Heart left ventricle (tissue), 16 donors: Measurements from ENCODE around the gene HS6ST1. TPM values are rescaled to one million over a fixed set of nuclear protein-coding genes. Genes with fewer than 3 reads are reported as not detected.

Source experiments
- ATAC-seq, 4 donors: fragments of 200-7000 bp; cut with Tn5 transposase; one replicate each; pipeline ENCODE4 v1.9.1; 2020 to 2022; ENCODE audit warnings: moderate library complexity in 4 of 4, mild to moderate bottlenecking in 3 of 4, moderate number of reproducible peaks in 1 of 4
- DNase-seq, 5 donors: peaks; one replicate each; pipeline ENCODE4 v3.0.0-alpha.2; 2020
- H3K27ac ChIP-seq, 12 donors: fragments of 200-600 bp; sonication (generic) in 4 of 12; one replicate each; pipeline versions ENCODE4 v1.5.0 to v1.8.0; 2016 to 2022; ENCODE audit warnings: mild to moderate bottlenecking in 2 of 12
- H3K27me3 ChIP-seq, 9 donors: fragments of 200-600 bp; sonication (generic) in 2 of 9; one replicate each; pipeline versions ENCODE4 v1.5.1 to v1.8.0; 2016 to 2022; ENCODE audit warnings: mild to moderate bottlenecking in 3 of 9
- H3K36me3 ChIP-seq, 9 donors: fragments of 200-600 bp; sonication (generic) in 2 of 9; one replicate each; pipeline versions ENCODE4 v1.5.0 to v1.8.0; 2018 to 2022; ENCODE audit warnings: mild to moderate bottlenecking in 2 of 9
- H3K4me1 ChIP-seq, 12 donors: fragments of 200-600 bp; sonication (generic) in 4 of 12; one replicate each; pipeline versions ENCODE4 v1.5.0 to v1.8.0; 2016 to 2022; ENCODE audit warnings: mild to moderate bottlenecking in 3 of 12
- H3K4me3 ChIP-seq, 12 donors: fragments of 200-600 bp; sonication (generic) in 4 of 12; one replicate each; pipeline versions ENCODE4 v1.5.0 to v1.8.0; 2017 to 2022; ENCODE audit warnings: mild to moderate bottlenecking in 9 of 12, moderate library complexity in 4 of 12
- H3K9me3 ChIP-seq, 12 donors: fragments of 200-600 bp; sonication (generic) in 4 of 12; one replicate each; pipeline versions ENCODE4 v1.5.0 to v1.8.0; 2016 to 2022; ENCODE audit warnings: mild to moderate bottlenecking in 1 of 12
- CTCF ChIP-seq, 12 donors: fragments of 200-600 bp; sonication (generic) in 4 of 12; IDR thresholded peaks; one replicate each; pipeline versions ENCODE4 v1.5.0 to v1.8.0; 2018 to 2022; ENCODE audit warnings: antibody characterized with exemption in 12 of 12, mild to moderate bottlenecking in 5 of 12
- POLR2A ChIP-seq, 2 donors: fragments of 450-650 bp; IDR thresholded peaks; one replicate each; pipeline ENCODE4 v1.6.1; 2017; ENCODE audit warnings: antibody characterized with exemption in 2 of 2, mild to moderate bottlenecking in 2 of 2, moderate library complexity in 2 of 2
- WGBS, 4 donors: extraction: QIAGEN DNeasy Blood & Tissue Kit in 2 of 4; methylation state at CpG; one replicate each; pipeline versions ENCODE4 v1.1.5 to v1.1.7; 2013 to 2018; 5-methylcytosine and 5-hydroxymethylcytosine counted together
- intact Hi-C, 10 donors: fragments of 100-400 bp; cut with DNase I; formaldehyde crosslinking; loops; one replicate each; pipeline versions ENCODE4 v1.11.1 to v1.14.2; 2022
- long read RNA-seq, 3 donors: library from polyadenylated mRNA; unstranded; transcript quantifications; one replicate each; pipeline ENCODE4 v2.0.0, GENCODE V29; 2020 to 2021
- polyA plus RNA-seq, 2 donors: library from polyadenylated mRNA; stranded (reverse); fragments of 200-250 nt; gene quantifications; one replicate each; pipeline ENCODE4 v1.2.3, GENCODE V29; 2013
- total RNA-seq, 9 donors: library from RNA; depleted of rRNA in 2 of 9; stranded (reverse); fragments of >200 nt in 2 of 9; fragmentation: NEBNext Ultra II Directional in 3 of 9; extraction: Animal tissue kit (Norgen Biotek cat#: 25700) in 3 of 9; gene quantifications; one replicate each; pipeline versions ENCODE4 v1.1.0 to v1.2.4, GENCODE V29; 2016 to 2023
- donor health status: ischemic (EF 13 %, LVEDD 7.1; RV severe dilation, severe dysfunction).
- donor health status: healthy with polysubstance abuse.
- donor health status: DM: no; HTN: yes; CAD: no.
- donor health status: DM: no; HTN: no; CAD: no.
- donor health status: ischemic (EF 25% LVEDD 6.9; RV normal size, moderate dysfunction).
- donor health status: ischemic (EF 25% LVEDD 5.7; RV mildly dilated, moderate dysfunction).
- donor health status: healthy.
- donor health status: DM: yes; HTN: yes; CAD: no.
- donor health status: ischemic (EF 35%, LVEDD 5.7; RV mildly dilated, moderate dysfunction).
- donor health status: nonischemic (EF 11% LVEDD 7.7; RV severe dilation, severe dysfunction).
- donor health status: DM: yes; HTN: yes; CAD: no.
- donor health status: PGD.
- donor health status: ischemic (EF 29% LVEDD 5.4; RV normal size, mild dysfunction).
- donor health status: nonischemic (EF 23%, LVEDD 6.1; RV moderate dilation, normal function).

The HS6ST1 gene
- 10 to 100 TPM; 18.1 to 87.3 (median 24.9) TPM for total RNA-seq
- 10 to 100 TPM; 15.6 to 26.5 TPM for polyA plus RNA-seq
- long read RNA-seq, donor 1, transcript HS6ST1-201 (2 exons, 3,932 nt) = major isoform, 8 of 70 reads
- long read RNA-seq, donor 1, partial matches to known transcripts = 0 of 70 reads
- long read RNA-seq, donor 1, other reads (novel, unspliced or antisense) = 62 of 70 reads
- long read RNA-seq, donor 2, transcript HS6ST1-201 (2 exons, 3,932 nt) = major isoform, 7 of 121 reads
- long read RNA-seq, donor 2, partial matches to known transcripts = 0 of 121 reads
- long read RNA-seq, donor 2, other reads (novel, unspliced or antisense) = 114 of 121 reads
- long read RNA-seq, donor 3, transcript HS6ST1-201 (2 exons, 3,932 nt) = major isoform, 21 of 86 reads
- long read RNA-seq, donor 3, partial matches to known transcripts = 0 of 86 reads
- long read RNA-seq, donor 3, other reads (novel, unspliced or antisense) = 65 of 86 reads

DNA sequence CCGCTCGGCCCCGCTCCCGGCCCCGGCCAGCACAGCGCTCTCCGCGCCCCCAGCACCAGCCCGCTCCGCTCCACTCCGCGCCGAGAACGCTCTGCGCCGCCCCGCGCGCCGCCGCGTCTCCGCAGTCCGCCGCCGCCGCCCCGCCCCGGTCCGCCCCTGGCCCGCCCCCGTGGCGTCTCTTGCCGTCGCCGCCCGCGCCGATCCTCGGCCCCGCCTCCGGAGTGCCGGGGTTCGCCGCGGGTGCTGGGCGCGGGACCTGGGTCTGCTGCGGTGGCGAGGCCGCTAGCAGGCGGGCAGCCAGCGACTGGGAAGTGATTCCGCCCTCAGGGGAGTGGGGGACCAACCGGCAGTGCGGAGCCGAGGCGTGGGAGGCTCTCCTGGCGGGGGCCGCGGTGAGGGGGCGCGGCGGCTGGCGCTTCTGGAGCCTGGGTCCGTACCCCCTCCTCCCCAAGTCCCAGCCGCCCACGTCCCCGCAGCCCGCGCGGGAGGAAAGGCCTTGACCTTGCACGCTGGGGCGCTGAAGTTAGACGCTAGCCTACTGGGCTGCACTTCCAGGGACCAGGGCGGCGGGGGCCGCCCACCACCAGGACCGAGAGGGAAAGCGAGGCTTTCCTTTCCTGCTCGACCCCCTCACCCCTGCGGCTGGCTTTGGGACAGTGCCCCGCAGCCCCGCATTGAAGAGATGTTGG, at the start of gene HS6ST1:
HS6ST1 (minus strand) TSS at position 93 of the 689 bp plus-strand sequence. CDS start 305 bp downstream, outside the sequence.
- no peaks in the 10 kb centered on the region for H3K27me3 ChIP-seq
- TF ChIP-seq CTCF (IDR thresholded peaks at IDR 0.05) = no peak
- TF ChIP-seq POLR2A (IDR thresholded peaks at IDR 0.05) = no peak
- peak within 1 kb of the TSS in 8 of 12 donors; percentile 32 to 69 (median 46) for H3K27ac ChIP-seq
- intact Hi-C loops = loop anchor here in 9 of 10 donors (5.0 to 10.0 kb wide), 7 partner anchors 37 to 144 kb away; no protein-coding TSS in a partner anchor
- WGBS, 4 donors = 0 to 2% (median 1%) methylated on average over 19 to 84 of the region's 84 CpGs
- ATAC-seq = peak; percentile 64 to 85 (median 82)
- H3K36me3 ChIP-seq = no peaks in the 10 kb centered on the region
- H3K4me3 ChIP-seq = peak within 1 kb of the TSS; percentile 54 to 93 (median 72)
- DNase-seq = peak; percentile 87 to 93 (median 91)
- peaks cover 3 to 61% (median 33%) of the 10 kb centered on the region in 12 donors for H3K4me1 ChIP-seq
- no peaks in the 10 kb centered on the region for H3K9me3 ChIP-seq

- ATAC-seq (no peak), DNase-seq (peak in 1 of 5 donors; percentile 44)
- TF ChIP-seq CTCF (IDR thresholded peaks at IDR 0.05) (no peak), POLR2A (IDR thresholded peaks at IDR 0.05) (no peak)
- Histone ChIP-seq H3K4me3 (no peak overlapping the region), H3K27me3 (no peaks in the 10 kb centered on the region), H3K4me1 (peaks cover 0 to 6% (median 0%) of the 10 kb centered on the region in 12 donors), H3K27ac (no peak overlapping the region), H3K36me3 (no peaks in the 10 kb centered on the region), H3K9me3 (no peaks in the 10 kb centered on the region)
- intact Hi-C loops = no loop called here
- WGBS, 4 donors = 91 to 96% (median 94%) methylated on average over 14 to 23 of the region's 23 CpGs
Measured at GRCh38 chr2:128367601-128368359, 49.1 kb upstream of the HS6ST1 start.

GRCh38 chr2:128366713-128367511, 48.2 kb upstream of the HS6ST1 start:
- H3K27ac ChIP-seq = no peak overlapping the region
- peaks cover 0 to 10% (median 0%) of the 10 kb centered on the region in 12 donors for H3K4me1 ChIP-seq
- WGBS, 4 donors = 81 to 88% (median 85%) methylated on average over 6 to 10 of the region's 10 CpGs
- DNase-seq (peak in 1 of 5 donors; percentile 25), ATAC-seq (no peak)
- no peaks in the 10 kb centered on the region for H3K27me3 ChIP-seq
- TF ChIP-seq CTCF (IDR thresholded peaks at IDR 0.05) = no peak
- no peak for TF ChIP-seq POLR2A (IDR thresholded peaks at IDR 0.05)
- intact Hi-C loops = no loop called here
- H3K36me3 ChIP-seq = no peaks in the 10 kb centered on the region
- no peak overlapping the region for H3K4me3 ChIP-seq
- no peaks in the 10 kb centered on the region for H3K9me3 ChIP-seq
